Mesenchymal stem cell (in vitro differentiated cells and primary cell): Measurements from ENCODE around the gene ABHD2.

Source experiments
- DNase-seq: peaks from one replicate; pipeline ENCODE4 v3.0.0-alpha.2; 2013
- H2AFZ ChIP-seq: one replicate; pipeline ENCODE4 v1.6.1; 2013; ENCODE audit warnings: low read depth, mild to moderate bottlenecking, control low read depth, inconsistent platforms, low read length, moderate library complexity
- H2AK5ac ChIP-seq: 2 replicates; pipeline ENCODE4 v1.6.1; 2013; ENCODE audit warnings: low read length, moderate library complexity, mild to moderate bottlenecking, inconsistent platforms; ENCODE audit not compliant: severe bottlenecking
- H2BK120ac ChIP-seq: one replicate; pipeline ENCODE4 v1.6.1; 2013; ENCODE audit warnings: low read depth, mild to moderate bottlenecking, inconsistent platforms, low read length, moderate library complexity
- H2BK12ac ChIP-seq, 2 experiments: one replicate each; pipeline ENCODE4 v1.6.1; 2013; ENCODE audit warnings: inconsistent platforms in 2 of 2, low read length in 2 of 2, mild to moderate bottlenecking in 2 of 2, moderate library complexity in 2 of 2, control low read depth in 1 of 2
- H2BK15ac ChIP-seq: one replicate; pipeline ENCODE4 v1.6.1; 2013; ENCODE audit warnings: mild to moderate bottlenecking, low read depth, inconsistent platforms; ENCODE audit not compliant: poor library complexity, severe bottlenecking
- H2BK5ac ChIP-seq: 2 replicates; pipeline ENCODE4 v1.6.1; 2013; ENCODE audit warnings: low read depth, mild to moderate bottlenecking, low read length, control low read depth, inconsistent platforms; ENCODE audit not compliant: poor library complexity, severe bottlenecking
- H3K14ac ChIP-seq, 2 experiments: one replicate each; pipeline ENCODE4 v1.6.1; 2013; ENCODE audit warnings: inconsistent platforms in 2 of 2, low read length in 2 of 2, control low read depth in 1 of 2, mild to moderate bottlenecking in 1 of 2, moderate library complexity in 1 of 2
- H3K18ac ChIP-seq, 2 experiments: one replicate each; pipeline ENCODE4 v1.6.1; 2013; ENCODE audit warnings: inconsistent platforms in 2 of 2, low read length in 2 of 2, control low read depth in 1 of 2, low read depth in 1 of 2, mild to moderate bottlenecking in 1 of 2
- H3K23ac ChIP-seq, 2 experiments: one replicate each; pipeline ENCODE4 v1.6.1; 2013; ENCODE audit warnings: inconsistent platforms in 2 of 2, low read length in 2 of 2, mild to moderate bottlenecking in 2 of 2, moderate library complexity in 2 of 2, control low read depth in 1 of 2
- H3K27ac ChIP-seq: 2 replicates; pipeline ENCODE4 v1.5.1; 2013; ENCODE audit warnings: mild to moderate bottlenecking, moderate library complexity, low read length, control low read depth, inconsistent platforms; ENCODE audit not compliant: poor library complexity, severe bottlenecking
- H3K27me3 ChIP-seq, 2 experiments: 2 replicates each; pipeline versions ENCODE4 v1.6.1 to v1.7.0; 2013; ENCODE audit warnings: low read length in 2 of 2, mild to moderate bottlenecking in 2 of 2, moderate library complexity in 2 of 2, control low read depth in 1 of 2, inconsistent platforms in 1 of 2; ENCODE audit not compliant: control insufficient read depth in 1 of 2, insufficient read depth in 1 of 2
- H3K36me3 ChIP-seq, 2 experiments: 2 replicates each; pipeline versions ENCODE4 v1.6.1 to v1.7.0; 2013; ENCODE audit warnings: low read length in 2 of 2, control low read depth in 1 of 2, inconsistent platforms in 1 of 2, low read depth in 1 of 2, mild to moderate bottlenecking in 1 of 2; ENCODE audit not compliant: insufficient read depth in 2 of 2, control insufficient read depth in 1 of 2
- H3K4ac ChIP-seq, 2 experiments: one replicate each; pipeline ENCODE4 v1.6.1; 2013; ENCODE audit warnings: inconsistent platforms in 2 of 2, low read length in 2 of 2, mild to moderate bottlenecking in 2 of 2, moderate library complexity in 2 of 2, control low read depth in 1 of 2, low read depth in 1 of 2
- H3K4me1 ChIP-seq: 2 replicates; pipeline ENCODE4 v1.6.1; 2013; ENCODE audit warnings: low read depth, low read length, control low read depth; ENCODE audit not compliant: control insufficient read depth, insufficient read depth
- H3K4me2 ChIP-seq: 2 replicates; pipeline ENCODE4 v1.6.1; 2013; ENCODE audit warnings: low read length, mild to moderate bottlenecking, inconsistent platforms; ENCODE audit not compliant: poor library complexity, severe bottlenecking
- H3K4me3 ChIP-seq, 2 experiments: 2 replicates each; pipeline versions ENCODE4 v1.5.1 to v1.7.0; 2013; ENCODE audit warnings: low read length in 2 of 2, mild to moderate bottlenecking in 2 of 2, control low read depth in 1 of 2, low read depth in 1 of 2; ENCODE audit not compliant: insufficient read depth in 1 of 2
- H3K79me1 ChIP-seq: replicated peaks from 2 replicates; pipeline ENCODE4 v1.6.1; 2013; ENCODE audit warnings: mild to moderate bottlenecking, control low read depth, low read length, inconsistent platforms; ENCODE audit not compliant: poor library complexity, severe bottlenecking
- H3K9ac ChIP-seq: 2 replicates; pipeline ENCODE4 v1.7.0; 2013; ENCODE audit warnings: mild to moderate bottlenecking, low read length, moderate library complexity
- H3K9me3 ChIP-seq: 2 replicates; pipeline ENCODE4 v1.7.0; 2013; ENCODE audit warnings: mild to moderate bottlenecking, low read length; ENCODE audit not compliant: control insufficient read depth
- H4K8ac ChIP-seq: one replicate; pipeline ENCODE4 v1.6.1; 2013; ENCODE audit warnings: inconsistent platforms, mild to moderate bottlenecking, low read length, moderate library complexity
- H4K91ac ChIP-seq: one replicate; pipeline ENCODE4 v1.6.1; 2013; ENCODE audit warnings: mild to moderate bottlenecking, low read length, inconsistent platforms
- WGBS: methylation state at CpG from one replicate; pipeline ENCODE4 v1.1.7; 2013; ENCODE audit warnings: mixed read lengths; 5-methylcytosine and 5-hydroxymethylcytosine counted together

Gene ABHD2

GRCh38 chr15:89099968-89100367 lies 11.7 kb downstream of the ABHD2 start:
- H3K4me3 ChIP-seq: no peak overlapping the region
- no peak overlapping the region for H3K18ac ChIP-seq
- H2AFZ ChIP-seq: no peak overlapping the region
- no peak overlapping the region for H4K91ac ChIP-seq
- H3K4ac ChIP-seq: no peak overlapping the region
- no peak overlapping the region for H3K23ac ChIP-seq
- H3K27me3 ChIP-seq: no peaks in the 10 kb centered on the region
- no peak overlapping the region for H2BK120ac ChIP-seq
- no peak overlapping the region for H3K14ac ChIP-seq
- H2AK5ac ChIP-seq: no peak overlapping the region
- 97% methylated on average over 3 of the region's 3 CpGs for WGBS
- H2BK12ac ChIP-seq: peak overlapping the region in 1 of 2 experiments; percentile 74
- H3K79me1 ChIP-seq: peaks cover 39% of the 10 kb centered on the region
- H2BK15ac ChIP-seq: no peak overlapping the region
- H3K36me3 ChIP-seq: peaks cover 0 to 49% of the 10 kb centered on the region in 2 experiments
- H2BK5ac ChIP-seq: no peak overlapping the region
- no peak overlapping the region for H3K9ac ChIP-seq
- H3K4me2 ChIP-seq: no peak overlapping the region
- H3K9me3 ChIP-seq: no peaks in the 10 kb centered on the region
- no peak overlapping the region for H4K8ac ChIP-seq
- no peak for DNase-seq
- H3K4me1 ChIP-seq: peaks cover 19% of the 10 kb centered on the region
- no peak overlapping the region for H3K27ac ChIP-seq

DNA sequence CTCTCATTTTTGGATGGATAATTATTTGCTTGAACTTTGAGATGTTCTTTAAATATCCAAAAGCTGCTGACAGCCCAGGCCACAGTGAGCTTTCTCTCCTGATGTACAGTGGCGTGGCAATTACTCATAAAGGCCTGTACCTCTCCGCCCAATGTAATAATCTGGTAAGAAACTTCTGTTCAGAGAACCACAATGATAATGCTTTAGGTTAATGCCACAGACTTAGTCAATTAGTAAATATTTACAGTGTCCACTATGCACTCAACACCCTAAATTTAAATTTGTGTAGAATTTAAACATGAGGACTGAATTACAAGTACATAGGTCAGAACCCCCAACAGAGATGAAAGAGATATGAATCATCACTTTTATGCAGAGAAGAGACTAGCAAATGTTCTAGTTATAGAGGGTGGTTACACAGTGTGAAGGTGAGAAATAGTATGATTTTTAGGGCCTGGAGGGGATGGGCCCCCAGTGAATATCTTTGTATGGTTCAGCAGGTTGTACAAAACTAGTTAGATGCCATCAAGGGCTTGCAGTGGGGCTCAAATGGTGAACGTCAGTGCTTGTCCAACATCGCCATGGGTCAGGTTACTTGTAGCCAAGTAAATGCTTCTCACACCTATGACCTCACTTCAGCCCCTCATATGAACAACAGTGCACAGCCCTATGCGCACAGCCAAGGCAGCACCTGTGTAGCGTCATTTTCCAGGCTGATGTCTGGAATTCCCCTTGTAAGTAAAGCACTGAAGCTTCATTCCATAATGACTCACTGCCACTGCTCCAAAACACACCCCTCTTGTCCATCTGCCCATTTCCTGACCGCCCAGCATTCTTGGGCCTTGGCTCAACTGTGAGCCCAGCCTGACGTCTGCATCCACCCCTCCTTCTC lies 13.3 kb downstream of the ABHD2 start:
- H3K36me3 ChIP-seq: peaks cover 3 to 43% of the 10 kb centered on the region in 2 experiments
- peak overlapping the region; percentile 27 for H4K8ac ChIP-seq
- H3K27me3 ChIP-seq: no peaks in the 10 kb centered on the region
- peak; percentile 97 for DNase-seq
- peak overlapping the region in 1 of 2 experiments; percentile 27 for H3K4me3 ChIP-seq
- H3K4ac ChIP-seq: no peak overlapping the region
- H3K4me2 ChIP-seq: no peak overlapping the region
- no peak overlapping the region for H3K18ac ChIP-seq
- no peak overlapping the region for H4K91ac ChIP-seq
- H2BK15ac ChIP-seq: no peak overlapping the region
- peaks cover 33% of the 10 kb centered on the region for H3K79me1 ChIP-seq
- H3K9me3 ChIP-seq: no peaks in the 10 kb centered on the region
- H2BK120ac ChIP-seq: no peak overlapping the region
- H3K4me1 ChIP-seq: peaks cover 25% of the 10 kb centered on the region
- H2AFZ ChIP-seq: no peak overlapping the region
- H3K23ac ChIP-seq: no peak overlapping the region
- peak overlapping the region; percentile 57 for H3K9ac ChIP-seq
- no peak overlapping the region for H3K14ac ChIP-seq
- H3K27ac ChIP-seq: peak overlapping the region; percentile 83
- no peak overlapping the region for H2BK12ac ChIP-seq
- H2AK5ac ChIP-seq: no peak overlapping the region
- 11% methylated on average over 6 of the region's 8 CpGs for WGBS
- no peak overlapping the region for H2BK5ac ChIP-seq

DNA sequence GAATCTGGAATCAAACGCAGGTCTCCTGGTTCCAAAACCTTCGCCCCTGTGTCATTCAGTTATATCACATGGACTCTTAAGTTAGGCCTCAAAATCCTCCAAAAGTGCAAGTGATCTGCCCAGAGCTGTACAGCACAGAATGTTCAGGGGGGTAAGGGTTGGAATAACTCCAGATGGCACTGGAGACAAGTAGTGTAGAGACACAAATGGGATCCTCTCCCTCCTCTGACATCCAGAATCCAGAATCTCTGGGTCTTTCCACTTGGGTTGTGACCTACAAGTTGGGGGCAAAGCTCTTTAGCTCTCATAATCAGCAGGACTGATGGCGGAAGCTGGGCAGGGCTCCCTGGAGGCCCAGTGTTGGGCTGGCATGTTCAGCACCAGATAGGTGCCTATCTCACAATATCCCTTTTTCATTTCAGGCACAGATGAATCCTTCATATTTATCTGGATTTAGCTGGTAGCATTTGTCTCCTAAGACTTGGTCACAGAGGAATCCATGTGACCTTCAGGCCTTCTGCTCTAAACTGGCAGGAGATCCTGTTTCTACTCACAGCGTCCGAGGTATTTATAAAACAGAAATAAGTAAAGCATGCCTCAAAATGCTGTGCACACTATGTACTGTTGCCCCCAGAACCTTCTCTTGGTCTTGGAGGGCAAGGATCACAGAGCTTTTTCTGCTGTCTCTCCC lies 15.4 kb downstream of the ABHD2 start:
- Histone ChIP-seq H3K4me2 (no peak overlapping the region), H2BK12ac (peak overlapping the region in 1 of 2 experiments; percentile 51), H2AK5ac (peak overlapping the region; percentile 85), H3K14ac (no peak overlapping the region), H3K4ac (peak overlapping the region in 1 of 2 experiments; percentile 19), H3K18ac (peak overlapping the region; percentile 37 to 68), H2BK15ac (no peak overlapping the region), H2BK5ac (no peak overlapping the region), H3K9ac (peak overlapping the region; percentile 73), H3K23ac (no peak overlapping the region), H3K4me3 (no peak overlapping the region), H3K9me3 (no peaks in the 10 kb centered on the region), H3K27me3 (no peaks in the 10 kb centered on the region), H2AFZ (no peak overlapping the region), H2BK120ac (no peak overlapping the region), H3K27ac (peak overlapping the region; percentile 88), H3K4me1 (peaks cover 23% of the 10 kb centered on the region), H4K8ac (no peak overlapping the region), H4K91ac (no peak overlapping the region), H3K36me3 (peaks cover 3 to 62% of the 10 kb centered on the region in 2 experiments), H3K79me1 (peaks cover 38% of the 10 kb centered on the region)
- WGBS: 96% methylated on average over 5 of the region's 5 CpGs
- no peak for DNase-seq

GRCh38 chr15:89104172-89104564 lies 15.9 kb downstream of the ABHD2 start:
- Histone ChIP-seq H3K14ac (no peak overlapping the region), H4K8ac (no peak overlapping the region), H3K18ac (peak overlapping the region in 1 of 2 experiments; percentile 68), H3K36me3 (peaks cover 3 to 62% of the 10 kb centered on the region in 2 experiments), H3K9me3 (no peaks in the 10 kb centered on the region), H3K4me2 (no peak overlapping the region), H3K4me1 (peaks cover 23% of the 10 kb centered on the region), H2BK12ac (peak overlapping the region; percentile 51 to 59), H3K4ac (peak overlapping the region in 1 of 2 experiments; percentile 19), H2BK15ac (no peak overlapping the region), H3K27me3 (no peaks in the 10 kb centered on the region), H3K79me1 (peaks cover 39% of the 10 kb centered on the region), H2AK5ac (peak overlapping the region; percentile 85), H2AFZ (no peak overlapping the region), H3K4me3 (peak overlapping the region in 1 of 2 experiments; percentile 34), H4K91ac (no peak overlapping the region), H2BK120ac (no peak overlapping the region), H3K27ac (peak overlapping the region; percentile 88), H3K9ac (peak overlapping the region; percentile 73), H2BK5ac (peak overlapping the region; percentile 14), H3K23ac (no peak overlapping the region)
- DNase-seq: no peak
- 83% methylated on average over 9 of the region's 9 CpGs for WGBS
